A673 (cell line): ENCODE data around the gene FGF12.

Experiments used
- EZH2 ChIP-seq: fragments of 200-600 bp; sonication (generic); IDR thresholded peaks from 2 replicates; pipeline ENCODE4 v1.6.1; 2017; ENCODE audit warnings: borderline replicate concordance, low read depth, mild to moderate bottlenecking, mixed read lengths, antibody characterized with exemption, low read length; ENCODE audit not compliant: poor library complexity, severe bottlenecking
- TF ChIP-seq, protein P1 (sequence below): fragments of 300-800, 200-600 bp; sonication (generic); conservative IDR thresholded peaks from 2 replicates; pipeline ENCODE4 v1.5.1; 2017; ENCODE audit warnings: low read depth, mild to moderate bottlenecking, antibody characterized with exemption, low read length, moderate library complexity, mixed read lengths

DNA sequence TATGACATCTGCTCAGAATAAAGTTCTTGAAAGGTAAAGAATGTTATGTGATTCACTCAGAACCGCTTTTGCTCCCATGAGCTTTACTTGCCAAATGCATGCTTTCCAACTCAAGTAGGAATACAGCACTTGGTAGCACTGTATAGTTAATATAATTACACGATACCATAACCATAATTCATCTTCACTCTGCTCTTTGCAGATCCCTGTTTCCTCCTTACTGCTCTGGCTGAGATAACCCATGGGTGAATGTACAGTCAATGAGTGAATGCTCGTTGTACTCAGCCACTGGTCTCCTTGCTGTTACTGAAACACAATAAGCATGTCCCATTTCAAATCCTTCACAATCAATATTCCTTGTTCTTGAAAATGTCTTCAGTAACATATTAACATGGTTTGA lies 550.0 kb downstream of the FGF12 start:
- TF ChIP-seq, protein P1, sequence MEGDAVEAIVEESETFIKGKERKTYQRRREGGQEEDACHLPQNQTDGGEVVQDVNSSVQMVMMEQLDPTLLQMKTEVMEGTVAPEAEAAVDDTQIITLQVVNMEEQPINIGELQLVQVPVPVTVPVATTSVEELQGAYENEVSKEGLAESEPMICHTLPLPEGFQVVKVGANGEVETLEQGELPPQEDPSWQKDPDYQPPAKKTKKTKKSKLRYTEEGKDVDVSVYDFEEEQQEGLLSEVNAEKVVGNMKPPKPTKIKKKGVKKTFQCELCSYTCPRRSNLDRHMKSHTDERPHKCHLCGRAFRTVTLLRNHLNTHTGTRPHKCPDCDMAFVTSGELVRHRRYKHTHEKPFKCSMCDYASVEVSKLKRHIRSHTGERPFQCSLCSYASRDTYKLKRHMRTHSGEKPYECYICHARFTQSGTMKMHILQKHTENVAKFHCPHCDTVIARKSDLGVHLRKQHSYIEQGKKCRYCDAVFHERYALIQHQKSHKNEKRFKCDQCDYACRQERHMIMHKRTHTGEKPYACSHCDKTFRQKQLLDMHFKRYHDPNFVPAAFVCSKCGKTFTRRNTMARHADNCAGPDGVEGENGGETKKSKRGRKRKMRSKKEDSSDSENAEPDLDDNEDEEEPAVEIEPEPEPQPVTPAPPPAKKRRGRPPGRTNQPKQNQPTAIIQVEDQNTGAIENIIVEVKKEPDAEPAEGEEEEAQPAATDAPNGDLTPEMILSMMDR = no peak
- no peak for TF ChIP-seq EZH2
